Liver (tissue), 9 donors: ENCODE measurements around the gene TCTN1. TPM values are rescaled to one million over a fixed set of nuclear protein-coding genes. Genes with fewer than 3 reads are reported as not detected.

Experiments
- DNase-seq: peaks from one replicate; pipeline ENCODE4 v3.0.0-alpha.2; 2017; ENCODE audit warnings: low spot score
- H3K27ac ChIP-seq, 2 donors: one replicate each; pipeline ENCODE4 v1.7.0; 2013; ENCODE audit warnings: inconsistent platforms in 2 of 2, low read length in 2 of 2, control low read depth in 1 of 2, low read depth in 1 of 2, mild to moderate bottlenecking in 1 of 2
- H3K27me3 ChIP-seq, 4 donors: one replicate each; pipeline versions ENCODE4 v1.6.1 to v1.7.0; 2013; ENCODE audit warnings: low read length in 3 of 4, inconsistent platforms in 1 of 4, mild to moderate bottlenecking in 1 of 4, moderate library complexity in 1 of 4; ENCODE audit not compliant: control insufficient read depth in 4 of 4, insufficient read depth in 4 of 4
- H3K36me3 ChIP-seq, 4 donors: one replicate each; pipeline versions ENCODE4 v1.6.1 to v1.7.0; 2013; ENCODE audit warnings: low read length in 3 of 4, mild to moderate bottlenecking in 3 of 4, low read depth in 1 of 4, moderate library complexity in 1 of 4; ENCODE audit not compliant: control insufficient read depth in 4 of 4, insufficient read depth in 3 of 4
- H3K4me1 ChIP-seq, 4 donors: one replicate each; pipeline versions ENCODE4 v1.6.1 to v1.7.0; 2013; ENCODE audit warnings: low read length in 3 of 4, mild to moderate bottlenecking in 3 of 4, moderate library complexity in 1 of 4; ENCODE audit not compliant: control insufficient read depth in 4 of 4, insufficient read depth in 4 of 4
- H3K4me3 ChIP-seq, 3 donors: one replicate each; pipeline versions ENCODE4 v1.6.1 to v1.7.0; 2013; ENCODE audit warnings: low read length in 3 of 3, control low read depth in 1 of 3, low read depth in 1 of 3, mild to moderate bottlenecking in 1 of 3
- H3K9ac ChIP-seq, 2 donors: one replicate each; pipeline ENCODE4 v1.7.0; 2013; ENCODE audit warnings: low read length in 2 of 2, mild to moderate bottlenecking in 2 of 2, moderate library complexity in 2 of 2, control low read depth in 1 of 2, low read depth in 1 of 2
- H3K9me3 ChIP-seq, 4 donors: one replicate each; pipeline versions ENCODE4 v1.6.1 to v1.7.0; 2013; ENCODE audit warnings: low read length in 3 of 4; ENCODE audit not compliant: control insufficient read depth in 4 of 4
- EGR1 ChIP-seq, 2 donors: IDR thresholded peaks; 2 replicates each; pipeline ENCODE4 v1.6.1; 2016 to 2018; ENCODE audit warnings: antibody characterized with exemption in 2 of 2, low read depth in 2 of 2
- FOXA1 ChIP-seq: IDR thresholded peaks from 2 replicates; pipeline ENCODE4 v1.6.1; 2016; ENCODE audit warnings: antibody characterized with exemption
- FOXA2 ChIP-seq: IDR thresholded peaks from 2 replicates; pipeline ENCODE4 v1.6.1; 2016; ENCODE audit warnings: antibody characterized with exemption
- HNF4A ChIP-seq, 2 donors: conservative IDR thresholded peaks; 2 replicates each; pipeline ENCODE4 v1.6.1; 2016; ENCODE audit warnings: antibody characterized with exemption in 2 of 2, mild to moderate bottlenecking in 2 of 2
- HNF4G ChIP-seq: IDR thresholded peaks from 2 replicates; pipeline ENCODE4 v1.6.1; 2016; ENCODE audit warnings: antibody characterized with exemption
- RAD21 ChIP-seq, 2 donors: IDR thresholded peaks; 2 replicates each; pipeline ENCODE4 v1.6.1; 2016; ENCODE audit warnings: antibody characterized with exemption in 2 of 2, mild to moderate bottlenecking in 2 of 2
- RXRA ChIP-seq, 2 donors: IDR thresholded peaks; 2 replicates each; pipeline ENCODE4 v1.6.1; 2017 to 2018; ENCODE audit warnings: antibody characterized with exemption in 2 of 2, mild to moderate bottlenecking in 1 of 2
- SP1 ChIP-seq: IDR thresholded peaks from 2 replicates; pipeline ENCODE4 v1.6.1; 2018; ENCODE audit warnings: antibody characterized with exemption, mild to moderate bottlenecking
- TAF1 ChIP-seq: conservative IDR thresholded peaks from 2 replicates; pipeline ENCODE4 v1.6.1; 2016; ENCODE audit warnings: antibody characterized with exemption, mild to moderate bottlenecking
- YY1 ChIP-seq: IDR thresholded peaks from 2 replicates; pipeline ENCODE4 v1.6.1; 2016; ENCODE audit warnings: antibody characterized with exemption, mild to moderate bottlenecking
- WGBS: extraction: QIAGEN DNeasy Blood & Tissue Kit; methylation state at CpG from one replicate; pipeline ENCODE4 v1.1.7; 2013; 5-methylcytosine and 5-hydroxymethylcytosine counted together
- polyA plus RNA-seq, 2 donors: library from polyadenylated mRNA; stranded (reverse) in 1 of 2; unstranded in 1 of 2; fragments of 200-250 nt in 1 of 2; fragments of >200 nt in 1 of 2; fragmentation: Nextera tagmentation in 1 of 2; extraction: Ambion mirVana in 1 of 2; gene quantifications; one replicate each; pipeline versions ENCODE4 v1.2.1 to v1.2.3, GENCODE V29; 2013 to 2015
- total RNA-seq, 2 donors: library from RNA; depleted of rRNA; stranded (reverse); fragments of >200 nt; gene quantifications; one replicate each; pipeline ENCODE4 v1.2.3, GENCODE V29; 2014
- TF ChIP-seq, protein P1 (sequence below): IDR thresholded peaks from 2 replicates; pipeline ENCODE4 v1.6.1; 2016; ENCODE audit warnings: antibody characterized with exemption
- TF ChIP-seq, protein P2 (sequence below): fragments of 150-350 bp; IDR thresholded peaks from 2 replicates; pipeline ENCODE4 v1.5.1; 2017; ENCODE audit warnings: improper control_type of control experiment, low read depth, low read length; ENCODE audit not compliant: missing input control
- donor health status: healthy.
- donor health status: healthy.
- donor health status: healthy.
- donor health status: healthy.
- donor health status: healthy.

TCTN1 gene
- total and polyA plus RNA-seq, 4 donors: 6.0 to 12.0 (median 10.9) TPM

- Histone ChIP-seq H3K27ac (peak overlapping the region in 1 of 2 donors; percentile 4), H3K9me3 (no peaks in the 10 kb centered on the region), H3K4me1 (peaks cover 4 to 49% (median 39%) of the 10 kb centered on the region in 4 donors), H3K27me3 (no peaks in the 10 kb centered on the region), H3K4me3 (no peak overlapping the region), H3K36me3 (no peaks in the 10 kb centered on the region), H3K9ac (peak overlapping the region in 1 of 2 donors; percentile 7)
- DNase-seq: no peak
- 70% methylated on average over 8 of the region's 8 CpGs for WGBS
- TF ChIP-seq YY1: no peak
- TF ChIP-seq HNF4A (conservative IDR thresholded peaks at IDR 0.05): no peak
- TF ChIP-seq, protein P1, sequence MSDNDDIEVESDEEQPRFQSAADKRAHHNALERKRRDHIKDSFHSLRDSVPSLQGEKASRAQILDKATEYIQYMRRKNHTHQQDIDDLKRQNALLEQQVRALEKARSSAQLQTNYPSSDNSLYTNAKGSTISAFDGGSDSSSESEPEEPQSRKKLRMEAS: no peak
These were observed 49.4 kb upstream of the TCTN1 start for GRCh38 chr12:110564471-110564991.

DNA sequence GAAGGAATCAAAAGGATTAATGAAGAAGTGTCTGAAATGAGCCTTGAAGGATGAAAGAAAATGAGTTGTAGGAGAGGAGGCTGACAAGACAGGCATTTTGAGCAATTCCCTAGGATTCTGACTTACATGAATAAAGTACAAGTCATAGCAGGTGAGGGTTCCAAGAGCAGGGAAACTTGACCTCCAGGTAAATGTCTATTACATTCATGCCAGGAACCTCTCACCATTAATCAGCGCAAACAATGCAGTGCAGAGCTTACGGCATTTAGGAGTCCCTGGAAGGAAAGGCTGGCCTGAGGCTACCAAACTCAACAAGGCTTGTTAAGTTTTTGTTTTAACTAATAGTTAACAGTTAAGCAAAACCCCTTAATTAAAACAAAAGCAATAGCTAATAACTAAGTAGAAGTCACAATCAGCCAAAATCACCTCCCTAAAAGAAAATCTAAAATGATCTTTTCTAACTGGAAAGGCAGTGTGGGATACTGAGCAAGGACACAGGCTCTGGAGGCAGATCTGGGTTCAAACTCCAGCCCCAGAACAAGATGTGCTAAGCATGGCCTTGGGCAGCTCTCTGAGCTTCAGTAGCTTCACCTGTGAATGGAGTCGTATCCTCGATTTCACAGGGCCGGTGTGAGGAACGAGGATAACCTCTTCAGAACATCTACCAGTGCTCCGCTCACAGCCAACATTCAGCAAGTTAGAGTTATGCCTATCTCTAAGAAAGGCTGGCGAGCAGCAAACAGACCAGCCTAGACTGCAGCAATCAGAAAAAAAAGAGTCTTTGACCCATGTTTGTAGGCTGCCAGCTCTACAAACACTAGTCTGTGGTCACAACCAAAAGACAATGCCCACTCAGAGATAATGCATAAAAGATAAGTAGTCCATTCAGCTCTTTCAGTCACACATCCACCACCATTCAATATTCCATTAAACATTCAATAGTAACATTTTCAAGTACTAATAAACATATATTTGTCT is 47.7 kb upstream of the TCTN1 start:
- Histone ChIP-seq H3K9me3 (no peaks in the 10 kb centered on the region), H3K4me3 (no peak overlapping the region), H3K27ac (peak overlapping the region in 1 of 2 donors; percentile 60), H3K9ac (no peak overlapping the region), H3K27me3 (no peaks in the 10 kb centered on the region), H3K4me1 (peaks cover 4 to 47% (median 39%) of the 10 kb centered on the region in 4 donors), H3K36me3 (no peaks in the 10 kb centered on the region)
- 44% methylated on average over 8 of the region's 8 CpGs for WGBS
- no peak for DNase-seq
- TF ChIP-seq RAD21 (IDR thresholded peaks at IDR 0.05) (no peak), EGR1 (IDR thresholded peaks at IDR 0.05; ENCODE audit: low read depth in 2 of 2) (no peak), TAF1 (no peak), HNF4A (conservative IDR thresholded peaks at IDR 0.05) (peak; percentile 58 to 78), FOXA2 (no peak), FOXA1 (no peak), HNF4G (peak; percentile 42), RXRA (IDR thresholded peaks at IDR 0.05) (peak; percentile 8 to 35), SP1 (peak; percentile 60)

DNA sequence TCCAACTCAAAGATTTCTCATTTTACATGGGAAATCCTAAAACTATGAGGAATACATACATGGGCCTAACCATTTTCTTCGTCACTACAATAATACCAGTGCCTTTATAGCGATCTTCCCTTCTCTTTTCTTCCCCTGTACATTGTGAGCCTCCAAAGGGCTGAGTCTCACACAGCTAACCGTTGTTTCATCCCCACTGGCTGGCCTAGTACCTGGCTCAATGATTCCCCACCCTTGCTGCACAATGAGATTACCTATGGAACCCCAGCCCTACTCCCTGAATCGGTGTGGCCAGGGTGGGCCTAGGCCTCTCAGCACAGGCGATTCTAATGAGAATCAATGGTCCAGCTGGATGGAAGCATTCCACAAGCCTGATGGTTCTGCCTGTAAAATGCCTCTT is 46.9 kb upstream of the TCTN1 start:
- Histone ChIP-seq H3K4me1 (peaks cover 3 to 47% (median 36%) of the 10 kb centered on the region in 4 donors), H3K27me3 (no peaks in the 10 kb centered on the region), H3K27ac (no peak overlapping the region), H3K9me3 (peaks cover 0 to 2% (median 0%) of the 10 kb centered on the region in 4 donors), H3K9ac (no peak overlapping the region), H3K36me3 (no peaks in the 10 kb centered on the region), H3K4me3 (no peak overlapping the region)
- TF ChIP-seq, protein P2, sequence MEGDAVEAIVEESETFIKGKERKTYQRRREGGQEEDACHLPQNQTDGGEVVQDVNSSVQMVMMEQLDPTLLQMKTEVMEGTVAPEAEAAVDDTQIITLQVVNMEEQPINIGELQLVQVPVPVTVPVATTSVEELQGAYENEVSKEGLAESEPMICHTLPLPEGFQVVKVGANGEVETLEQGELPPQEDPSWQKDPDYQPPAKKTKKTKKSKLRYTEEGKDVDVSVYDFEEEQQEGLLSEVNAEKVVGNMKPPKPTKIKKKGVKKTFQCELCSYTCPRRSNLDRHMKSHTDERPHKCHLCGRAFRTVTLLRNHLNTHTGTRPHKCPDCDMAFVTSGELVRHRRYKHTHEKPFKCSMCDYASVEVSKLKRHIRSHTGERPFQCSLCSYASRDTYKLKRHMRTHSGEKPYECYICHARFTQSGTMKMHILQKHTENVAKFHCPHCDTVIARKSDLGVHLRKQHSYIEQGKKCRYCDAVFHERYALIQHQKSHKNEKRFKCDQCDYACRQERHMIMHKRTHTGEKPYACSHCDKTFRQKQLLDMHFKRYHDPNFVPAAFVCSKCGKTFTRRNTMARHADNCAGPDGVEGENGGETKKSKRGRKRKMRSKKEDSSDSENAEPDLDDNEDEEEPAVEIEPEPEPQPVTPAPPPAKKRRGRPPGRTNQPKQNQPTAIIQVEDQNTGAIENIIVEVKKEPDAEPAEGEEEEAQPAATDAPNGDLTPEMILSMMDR: no peak
- 95% methylated on average over 5 of the region's 5 CpGs for WGBS
- no peak for DNase-seq
